GM23338 (cell line): Measurements from ENCODE around the gene OVCH1. TPM values are rescaled to one million over a fixed set of nuclear protein-coding genes. Genes with fewer than 3 reads are reported as not detected.

Experiments used
- ATAC-seq: fragments of 200-7000 bp; cut with Tn5 transposase; 3 replicates; pipeline ENCODE4 v1.9.1; 2020
- DNase-seq: peaks from one replicate; pipeline ENCODE4 v3.0.0-alpha.2; 2015; ENCODE audit warnings: low spot score
- H2AFZ ChIP-seq: fragments of 200-600 bp; sonication (generic); 2 replicates; pipeline ENCODE4 v1.8.0; 2016; ENCODE audit warnings: antibody characterized with exemption, mild to moderate bottlenecking, moderate library complexity
- H3F3A ChIP-seq: fragments of 200-600 bp; sonication (generic); replicated peaks from 2 replicates; pipeline ENCODE4 v1.8.0; 2017; ENCODE audit warnings: antibody characterized with exemption, mixed run types, low read depth
- H3K27ac ChIP-seq: fragments of 200-600 bp; sonication (generic); 2 replicates; pipeline ENCODE4 v1.6.1; 2016; ENCODE audit warnings: low read depth
- H3K27me3 ChIP-seq: fragments of 200-600 bp; sonication (generic); 2 replicates; pipeline ENCODE4 v1.8.0; 2016; ENCODE audit warnings: mild to moderate bottlenecking, mixed run types, moderate library complexity; ENCODE audit not compliant: insufficient read depth
- H3K36me3 ChIP-seq: fragments of 200-600 bp; sonication (generic); 2 replicates; pipeline ENCODE4 v1.8.0; 2016; ENCODE audit warnings: mild to moderate bottlenecking; ENCODE audit not compliant: insufficient read depth
- H3K4me1 ChIP-seq: fragments of 200-600 bp; sonication (generic); 2 replicates; pipeline ENCODE4 v1.8.0; 2016; ENCODE audit warnings: mild to moderate bottlenecking, moderate library complexity; ENCODE audit not compliant: insufficient read depth
- H3K4me2 ChIP-seq: fragments of 200-600 bp; sonication (generic); 2 replicates; pipeline ENCODE4 v1.7.1; 2017; ENCODE audit warnings: mixed run types
- H3K4me3 ChIP-seq: fragments of 200-600 bp; sonication (generic); 2 replicates; pipeline ENCODE4 v1.6.1; 2016; ENCODE audit warnings: mixed run types
- H3K79me2 ChIP-seq: fragments of 200-600 bp; sonication (generic); replicated peaks from 2 replicates; pipeline ENCODE4 v1.8.0; 2017; ENCODE audit warnings: mild to moderate bottlenecking; ENCODE audit not compliant: insufficient read depth
- H3K9me2 ChIP-seq: fragments of 200-600 bp; sonication (generic); 2 replicates; pipeline ENCODE4 v1.8.0; 2017; ENCODE audit not compliant: insufficient read depth
- H4K20me1 ChIP-seq: fragments of 200-600 bp; sonication (generic); replicated peaks from 2 replicates; pipeline ENCODE4 v1.8.0; 2017; ENCODE audit warnings: mild to moderate bottlenecking; ENCODE audit not compliant: insufficient read depth
- H3K27ac Mint-ChIP-seq: 2 replicates; pipeline ENCODE4 v1.8.0; 2020; ENCODE audit warnings: inconsistent platforms, mild to moderate bottlenecking, moderate library complexity, mixed read lengths
- H3K27me3 Mint-ChIP-seq: 3 replicates; pipeline ENCODE4 v1.8.0; 2022; ENCODE audit warnings: low read depth, mild to moderate bottlenecking, moderate library complexity, mixed read lengths, inconsistent platforms; ENCODE audit not compliant: insufficient read depth, poor library complexity
- H3K36me3 Mint-ChIP-seq: 3 replicates; pipeline ENCODE4 v1.8.0; 2021; ENCODE audit warnings: low read depth, mild to moderate bottlenecking, inconsistent platforms, moderate library complexity, mixed read lengths
- H3K4me1 Mint-ChIP-seq: 3 replicates; pipeline ENCODE4 v1.8.0; 2020; ENCODE audit warnings: mild to moderate bottlenecking, inconsistent platforms, mixed read lengths
- H3K4me3 Mint-ChIP-seq: 3 replicates; pipeline ENCODE4 v1.8.0; 2021; ENCODE audit warnings: moderate library complexity, mild to moderate bottlenecking, inconsistent platforms, mixed read lengths
- H3K9me3 Mint-ChIP-seq: 3 replicates; pipeline ENCODE4 v1.8.0; 2020; ENCODE audit warnings: moderate library complexity, mild to moderate bottlenecking, inconsistent platforms, mixed read lengths
- CREB1 ChIP-seq: fragments of 250-450 bp; sonication (Bioruptor Pico); IDR thresholded peaks from 2 replicates; pipeline ENCODE4 v1.5.0; 2020; ENCODE audit warnings: low read depth, mild to moderate bottlenecking, moderate library complexity
- EZH2 ChIP-seq: fragments of 200-600 bp; sonication (generic); IDR thresholded peaks from one replicate; pipeline ENCODE4 v1.8.0; 2017; ENCODE audit warnings: antibody characterized with exemption, mild to moderate bottlenecking, low read depth; ENCODE audit not compliant: unreplicated experiment
- EZH2phosphoT487 ChIP-seq: fragments of 200-600 bp; sonication (generic); IDR thresholded peaks from one replicate; pipeline ENCODE4 v1.8.1; 2018; ENCODE audit warnings: antibody characterized with exemption; ENCODE audit not compliant: unreplicated experiment
- JUNB ChIP-seq: IDR thresholded peaks from one replicate; pipeline ENCODE4 v1.6.1; 2016; ENCODE audit warnings: antibody characterized with exemption; ENCODE audit not compliant: unreplicated experiment
- NANOG ChIP-seq: IDR thresholded peaks from 2 replicates; pipeline ENCODE4 v1.6.1; 2016; ENCODE audit warnings: antibody characterized with exemption, borderline replicate concordance
- POLR2AphosphoS5 ChIP-seq: IDR thresholded peaks from 2 replicates; pipeline ENCODE4 v1.6.1; 2016; ENCODE audit warnings: antibody characterized with exemption, low read depth
- STAT1 ChIP-seq: IDR thresholded peaks from one replicate; pipeline ENCODE4 v1.6.1; 2016; ENCODE audit warnings: antibody characterized with exemption; ENCODE audit not compliant: unreplicated experiment
- ZNF114 ChIP-seq: fragments of 250-450 bp; sonication (Bioruptor Pico); IDR thresholded peaks from 2 replicates; pipeline ENCODE4 v1.5.0; 2020; ENCODE audit warnings: mild to moderate bottlenecking, moderate library complexity
- ZNF331 ChIP-seq: fragments of 250-450 bp; sonication (Bioruptor Pico); IDR thresholded peaks from 2 replicates; pipeline ENCODE4 v1.5.0; 2020; ENCODE audit warnings: low read depth, mild to moderate bottlenecking, moderate library complexity
- polyA plus RNA-seq: library from polyadenylated mRNA; unstranded; fragments of >200 nt; fragmentation: Nextera tagmentation; extraction: Ambion mirVana; gene quantifications from 2 replicates; pipeline ENCODE4 v1.2.1, GENCODE V29; 2016
- total RNA-seq: library from RNA; depleted of rRNA; stranded (reverse); fragments of >200 nt; shearing (Covaris generic); gene quantifications from 2 replicates; pipeline ENCODE4 v1.2.3, GENCODE V29; 2014
- TF ChIP-seq, protein P1 (sequence below): fragments of 250-450 bp; sonication (Bioruptor Pico); IDR thresholded peaks from 2 replicates; pipeline ENCODE4 v1.5.0; 2020; ENCODE audit warnings: mild to moderate bottlenecking, moderate library complexity
- TF ChIP-seq, protein P2 (sequence below), 2 experiments: fragments of 200-600 bp in 1 of 2; sonication (generic) in 1 of 2; conservative IDR thresholded peaks; 2 replicates each; pipeline versions ENCODE4 v1.5.1 to v1.6.1; 2016 to 2017; ENCODE audit warnings: antibody characterized with exemption in 2 of 2, low read depth in 2 of 2, mild to moderate bottlenecking in 2 of 2, moderate library complexity in 1 of 2
- TF ChIP-seq, protein P3 (sequence below): IDR thresholded peaks from one replicate; pipeline ENCODE4 v1.6.1; 2018; ENCODE audit warnings: antibody characterized with exemption; ENCODE audit not compliant: unreplicated experiment
- TF ChIP-seq, protein P4 (sequence below): IDR thresholded peaks from 2 replicates; pipeline ENCODE4 v1.6.1; 2016; ENCODE audit warnings: antibody characterized with exemption

OVCH1 gene
- total and polyA plus RNA-seq, 2 experiments from 2014 or later = not detected

DNA sequence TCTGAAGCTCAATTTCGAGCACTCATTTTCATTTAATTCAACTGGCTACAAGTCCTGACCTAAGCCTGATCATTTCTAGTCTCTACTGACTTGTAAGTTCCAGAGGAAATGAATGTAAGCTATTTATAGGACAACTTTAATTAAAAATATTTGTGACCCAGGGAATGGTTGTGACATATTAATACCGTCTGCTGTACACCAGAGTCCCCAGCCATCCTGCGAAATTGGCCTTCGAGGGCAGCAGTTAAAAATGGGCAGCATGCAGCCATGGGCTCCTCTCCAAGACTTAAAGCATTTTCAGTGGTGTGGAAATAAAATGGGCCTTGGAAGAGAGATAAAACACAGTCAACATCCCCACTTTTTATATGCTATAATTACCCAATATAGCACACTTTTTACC is 30.7 kb upstream of the OVCH1 start:
- H3K27ac Mint-ChIP-seq = no peak overlapping the region
- Histone ChIP-seq H3K4me2 (no peak overlapping the region), H3K79me2 (no peaks in the 10 kb centered on the region), H3K4me1 (no peaks in the 10 kb centered on the region), H3K9me2 (no peaks in the 10 kb centered on the region), H3K27ac (no peak overlapping the region), H3K4me3 (no peak overlapping the region), H3K36me3 (no peaks in the 10 kb centered on the region), H3K27me3 (no peaks in the 10 kb centered on the region), H2AFZ (no peak overlapping the region), H4K20me1 (no peaks in the 10 kb centered on the region), H3F3A (no peaks in the 10 kb centered on the region)
- H3K9me3 Mint-ChIP-seq = no peaks in the 10 kb centered on the region
- peaks cover 4% of the 10 kb centered on the region for H3K27me3 Mint-ChIP-seq
- no peaks in the 10 kb centered on the region for H3K36me3 Mint-ChIP-seq
- no peak overlapping the region for H3K4me3 Mint-ChIP-seq
- no peak for TF ChIP-seq NANOG
- TF ChIP-seq, protein P1, sequence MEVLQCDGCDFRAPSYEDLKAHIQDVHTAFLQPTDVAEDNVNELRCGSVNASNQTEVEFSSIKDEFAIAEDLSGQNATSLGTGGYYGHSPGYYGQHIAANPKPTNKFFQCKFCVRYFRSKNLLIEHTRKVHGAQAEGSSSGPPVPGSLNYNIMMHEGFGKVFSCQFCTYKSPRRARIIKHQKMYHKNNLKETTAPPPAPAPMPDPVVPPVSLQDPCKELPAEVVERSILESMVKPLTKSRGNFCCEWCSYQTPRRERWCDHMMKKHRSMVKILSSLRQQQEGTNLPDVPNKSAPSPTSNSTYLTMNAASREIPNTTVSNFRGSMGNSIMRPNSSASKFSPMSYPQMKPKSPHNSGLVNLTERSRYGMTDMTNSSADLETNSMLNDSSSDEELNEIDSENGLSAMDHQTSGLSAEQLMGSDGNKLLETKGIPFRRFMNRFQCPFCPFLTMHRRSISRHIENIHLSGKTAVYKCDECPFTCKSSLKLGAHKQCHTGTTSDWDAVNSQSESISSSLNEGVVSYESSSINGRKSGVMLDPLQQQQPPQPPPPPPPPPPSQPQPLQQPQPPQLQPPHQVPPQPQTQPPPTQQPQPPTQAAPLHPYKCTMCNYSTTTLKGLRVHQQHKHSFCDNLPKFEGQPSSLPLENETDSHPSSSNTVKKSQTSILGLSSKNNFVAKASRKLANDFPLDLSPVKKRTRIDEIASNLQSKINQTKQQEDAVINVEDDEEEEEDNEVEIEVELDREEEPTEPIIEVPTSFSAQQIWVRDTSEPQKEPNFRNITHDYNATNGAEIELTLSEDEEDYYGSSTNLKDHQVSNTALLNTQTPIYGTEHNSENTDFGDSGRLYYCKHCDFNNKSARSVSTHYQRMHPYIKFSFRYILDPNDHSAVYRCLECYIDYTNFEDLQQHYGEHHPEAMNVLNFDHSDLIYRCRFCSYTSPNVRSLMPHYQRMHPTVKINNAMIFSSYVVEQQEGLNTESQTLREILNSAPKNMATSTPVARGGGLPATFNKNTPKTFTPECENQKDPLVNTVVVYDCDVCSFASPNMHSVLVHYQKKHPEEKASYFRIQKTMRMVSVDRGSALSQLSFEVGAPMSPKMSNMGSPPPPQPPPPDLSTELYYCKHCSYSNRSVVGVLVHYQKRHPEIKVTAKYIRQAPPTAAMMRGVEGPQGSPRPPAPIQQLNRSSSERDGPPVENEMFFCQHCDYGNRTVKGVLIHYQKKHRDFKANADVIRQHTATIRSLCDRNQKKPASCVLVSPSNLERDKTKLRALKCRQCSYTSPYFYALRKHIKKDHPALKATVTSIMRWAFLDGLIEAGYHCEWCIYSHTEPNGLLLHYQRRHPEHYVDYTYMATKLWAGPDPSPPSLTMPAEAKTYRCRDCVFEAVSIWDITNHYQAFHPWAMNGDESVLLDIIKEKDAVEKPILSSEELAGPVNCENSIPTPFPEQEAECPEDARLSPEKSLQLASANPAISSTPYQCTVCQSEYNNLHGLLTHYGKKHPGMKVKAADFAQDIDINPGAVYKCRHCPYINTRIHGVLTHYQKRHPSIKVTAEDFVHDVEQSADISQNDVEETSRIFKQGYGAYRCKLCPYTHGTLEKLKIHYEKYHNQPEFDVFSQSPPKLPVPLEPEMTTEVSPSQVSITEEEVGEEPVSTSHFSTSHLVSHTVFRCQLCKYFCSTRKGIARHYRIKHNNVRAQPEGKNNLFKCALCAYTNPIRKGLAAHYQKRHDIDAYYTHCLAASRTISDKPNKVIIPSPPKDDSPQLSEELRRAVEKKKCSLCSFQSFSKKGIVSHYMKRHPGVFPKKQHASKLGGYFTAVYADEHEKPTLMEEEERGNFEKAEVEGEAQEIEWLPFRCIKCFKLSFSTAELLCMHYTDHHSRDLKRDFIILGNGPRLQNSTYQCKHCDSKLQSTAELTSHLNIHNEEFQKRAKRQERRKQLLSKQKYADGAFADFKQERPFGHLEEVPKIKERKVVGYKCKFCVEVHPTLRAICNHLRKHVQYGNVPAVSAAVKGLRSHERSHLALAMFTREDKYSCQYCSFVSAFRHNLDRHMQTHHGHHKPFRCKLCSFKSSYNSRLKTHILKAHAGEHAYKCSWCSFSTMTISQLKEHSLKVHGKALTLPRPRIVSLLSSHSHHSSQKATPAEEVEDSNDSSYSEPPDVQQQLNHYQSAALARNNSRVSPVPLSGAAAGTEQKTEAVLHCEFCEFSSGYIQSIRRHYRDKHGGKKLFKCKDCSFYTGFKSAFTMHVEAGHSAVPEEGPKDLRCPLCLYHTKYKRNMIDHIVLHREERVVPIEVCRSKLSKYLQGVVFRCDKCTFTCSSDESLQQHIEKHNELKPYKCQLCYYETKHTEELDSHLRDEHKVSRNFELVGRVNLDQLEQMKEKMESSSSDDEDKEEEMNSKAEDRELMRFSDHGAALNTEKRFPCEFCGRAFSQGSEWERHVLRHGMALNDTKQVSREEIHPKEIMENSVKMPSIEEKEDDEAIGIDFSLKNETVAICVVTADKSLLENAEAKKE = no peak
- TF ChIP-seq, protein P2, sequence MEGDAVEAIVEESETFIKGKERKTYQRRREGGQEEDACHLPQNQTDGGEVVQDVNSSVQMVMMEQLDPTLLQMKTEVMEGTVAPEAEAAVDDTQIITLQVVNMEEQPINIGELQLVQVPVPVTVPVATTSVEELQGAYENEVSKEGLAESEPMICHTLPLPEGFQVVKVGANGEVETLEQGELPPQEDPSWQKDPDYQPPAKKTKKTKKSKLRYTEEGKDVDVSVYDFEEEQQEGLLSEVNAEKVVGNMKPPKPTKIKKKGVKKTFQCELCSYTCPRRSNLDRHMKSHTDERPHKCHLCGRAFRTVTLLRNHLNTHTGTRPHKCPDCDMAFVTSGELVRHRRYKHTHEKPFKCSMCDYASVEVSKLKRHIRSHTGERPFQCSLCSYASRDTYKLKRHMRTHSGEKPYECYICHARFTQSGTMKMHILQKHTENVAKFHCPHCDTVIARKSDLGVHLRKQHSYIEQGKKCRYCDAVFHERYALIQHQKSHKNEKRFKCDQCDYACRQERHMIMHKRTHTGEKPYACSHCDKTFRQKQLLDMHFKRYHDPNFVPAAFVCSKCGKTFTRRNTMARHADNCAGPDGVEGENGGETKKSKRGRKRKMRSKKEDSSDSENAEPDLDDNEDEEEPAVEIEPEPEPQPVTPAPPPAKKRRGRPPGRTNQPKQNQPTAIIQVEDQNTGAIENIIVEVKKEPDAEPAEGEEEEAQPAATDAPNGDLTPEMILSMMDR (conservative IDR thresholded peaks at IDR 0.05; ENCODE audit: low read depth in 2 of 2) = no peak
- no peak for TF ChIP-seq JUNB
- no peak for TF ChIP-seq CREB1
- TF ChIP-seq EZH2 = no peak
- no peak for TF ChIP-seq ZNF331 (CRISPR knock-in tag)
- TF ChIP-seq ZNF114 (CRISPR knock-in tag) = no peak
- TF ChIP-seq POLR2AphosphoS5 = no peak
- TF ChIP-seq EZH2phosphoT487 = no peak
- TF ChIP-seq, protein P3, sequence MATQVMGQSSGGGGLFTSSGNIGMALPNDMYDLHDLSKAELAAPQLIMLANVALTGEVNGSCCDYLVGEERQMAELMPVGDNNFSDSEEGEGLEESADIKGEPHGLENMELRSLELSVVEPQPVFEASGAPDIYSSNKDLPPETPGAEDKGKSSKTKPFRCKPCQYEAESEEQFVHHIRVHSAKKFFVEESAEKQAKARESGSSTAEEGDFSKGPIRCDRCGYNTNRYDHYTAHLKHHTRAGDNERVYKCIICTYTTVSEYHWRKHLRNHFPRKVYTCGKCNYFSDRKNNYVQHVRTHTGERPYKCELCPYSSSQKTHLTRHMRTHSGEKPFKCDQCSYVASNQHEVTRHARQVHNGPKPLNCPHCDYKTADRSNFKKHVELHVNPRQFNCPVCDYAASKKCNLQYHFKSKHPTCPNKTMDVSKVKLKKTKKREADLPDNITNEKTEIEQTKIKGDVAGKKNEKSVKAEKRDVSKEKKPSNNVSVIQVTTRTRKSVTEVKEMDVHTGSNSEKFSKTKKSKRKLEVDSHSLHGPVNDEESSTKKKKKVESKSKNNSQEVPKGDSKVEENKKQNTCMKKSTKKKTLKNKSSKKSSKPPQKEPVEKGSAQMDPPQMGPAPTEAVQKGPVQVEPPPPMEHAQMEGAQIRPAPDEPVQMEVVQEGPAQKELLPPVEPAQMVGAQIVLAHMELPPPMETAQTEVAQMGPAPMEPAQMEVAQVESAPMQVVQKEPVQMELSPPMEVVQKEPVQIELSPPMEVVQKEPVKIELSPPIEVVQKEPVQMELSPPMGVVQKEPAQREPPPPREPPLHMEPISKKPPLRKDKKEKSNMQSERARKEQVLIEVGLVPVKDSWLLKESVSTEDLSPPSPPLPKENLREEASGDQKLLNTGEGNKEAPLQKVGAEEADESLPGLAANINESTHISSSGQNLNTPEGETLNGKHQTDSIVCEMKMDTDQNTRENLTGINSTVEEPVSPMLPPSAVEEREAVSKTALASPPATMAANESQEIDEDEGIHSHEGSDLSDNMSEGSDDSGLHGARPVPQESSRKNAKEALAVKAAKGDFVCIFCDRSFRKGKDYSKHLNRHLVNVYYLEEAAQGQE = no peak
- TF ChIP-seq STAT1 = no peak
- TF ChIP-seq, protein P4, sequence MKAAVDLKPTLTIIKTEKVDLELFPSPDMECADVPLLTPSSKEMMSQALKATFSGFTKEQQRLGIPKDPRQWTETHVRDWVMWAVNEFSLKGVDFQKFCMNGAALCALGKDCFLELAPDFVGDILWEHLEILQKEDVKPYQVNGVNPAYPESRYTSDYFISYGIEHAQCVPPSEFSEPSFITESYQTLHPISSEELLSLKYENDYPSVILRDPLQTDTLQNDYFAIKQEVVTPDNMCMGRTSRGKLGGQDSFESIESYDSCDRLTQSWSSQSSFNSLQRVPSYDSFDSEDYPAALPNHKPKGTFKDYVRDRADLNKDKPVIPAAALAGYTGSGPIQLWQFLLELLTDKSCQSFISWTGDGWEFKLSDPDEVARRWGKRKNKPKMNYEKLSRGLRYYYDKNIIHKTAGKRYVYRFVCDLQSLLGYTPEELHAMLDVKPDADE = no peak
- ATAC-seq = no peak
- no peak for DNase-seq
- no peaks in the 10 kb centered on the region for H3K4me1 Mint-ChIP-seq
